Body of pancreas (tissue), 4 donors: ENCODE measurements around the gene COL27A1. TPM values are rescaled to one million over a fixed set of nuclear protein-coding genes. Genes with fewer than 3 reads are reported as not detected.

Experiments used
- ATAC-seq: fragments of 150-250 bp; one replicate; pipeline ENCODE4 v1.9.1; 2016
- DNase-seq, 4 donors: peaks; one replicate each; pipeline ENCODE4 v3.0.0-alpha.2; 2019
- H3K27ac ChIP-seq, 4 donors: fragments of 200-600 bp; sonication (generic); 1 replicate in 3 of 4; 2 replicates in 1 of 4; pipeline versions ENCODE4 v1.5.1 to v1.6.1; 2016 to 2019; ENCODE audit warnings: mild to moderate bottlenecking in 1 of 4, mixed read lengths in 1 of 4, moderate library complexity in 1 of 4
- H3K27me3 ChIP-seq, 2 donors: fragments of 200-600 bp; sonication (generic); one replicate each; pipeline ENCODE4 v1.6.0; 2016; ENCODE audit warnings: mild to moderate bottlenecking in 1 of 2
- H3K36me3 ChIP-seq, 2 donors: fragments of 200-600 bp; sonication (generic); replicated peaks in 1 of 2; 2 replicates each; pipeline ENCODE4 v1.5.1; 2016; ENCODE audit warnings: low read depth in 2 of 2; ENCODE audit not compliant: insufficient read depth in 1 of 2
- H3K4me1 ChIP-seq: fragments of 200-600 bp; sonication (generic); one replicate; pipeline ENCODE4 v1.6.0; 2016
- H3K4me3 ChIP-seq, 2 donors: fragments of 200-600 bp; sonication (generic); 1 replicate in 1 of 2; 2 replicates in 1 of 2; pipeline ENCODE4 v1.5.1; 2016 to 2019
- H3K9me3 ChIP-seq, 3 donors: fragments of 200-600 bp; sonication (generic); 1 replicate in 2 of 3; 2 replicates in 1 of 3; pipeline ENCODE4 v1.5.1; 2016
- CTCF ChIP-seq, 7 experiments: fragments of 450-650 bp in 4 of 7; fragments of 200-600 bp in 3 of 7; sonication (generic) in 3 of 7; IDR thresholded peaks; one replicate each; pipeline ENCODE4 v1.5.1; 2016 to 2019; ENCODE audit warnings: antibody characterized with exemption in 7 of 7
- POLR2A ChIP-seq, 3 donors: fragments of 450-650 bp; IDR thresholded peaks; one replicate each; pipeline ENCODE4 v1.6.1; 2016; ENCODE audit warnings: antibody characterized with exemption in 3 of 3, mild to moderate bottlenecking in 2 of 3
- WGBS, 2 donors: methylation state at CpG; one replicate each; pipeline ENCODE4 v1.1.5; 2017; 5-methylcytosine and 5-hydroxymethylcytosine counted together
- intact Hi-C: fragments of 100-400 bp; cut with DNase I; formaldehyde crosslinking; loops from one replicate; pipeline ENCODE4 v1.15.1; 2023
- total RNA-seq, 2 donors: library from RNA; depleted of rRNA; stranded (reverse); fragments of >200 nt; gene quantifications; one replicate each; pipeline ENCODE4 v1.1.0, GENCODE V29; 2016

COL27A1 gene
- total RNA-seq, 2 donors from 2014 or later: 24.1 to 58.0 TPM

DNA sequence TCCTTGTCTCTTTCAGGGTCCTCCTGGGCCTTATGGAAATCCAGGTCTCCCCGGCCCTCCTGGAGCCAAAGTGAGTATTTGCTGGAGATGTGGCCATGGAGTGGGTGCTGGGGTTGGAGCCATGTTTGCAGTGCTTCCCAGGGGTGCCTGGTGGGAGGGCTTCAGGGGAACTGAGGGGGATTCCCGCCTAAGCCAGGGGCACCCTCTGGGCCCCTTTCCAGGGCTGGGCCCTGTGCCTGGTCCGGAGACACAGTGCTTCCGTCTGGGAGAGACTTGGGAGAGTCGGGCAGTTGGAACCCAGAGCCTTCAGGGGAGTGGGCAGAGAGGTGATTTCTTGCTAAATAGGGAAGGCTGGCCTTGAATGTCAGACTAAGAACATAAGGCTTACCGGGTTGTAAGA, 27.7 kb downstream of the COL27A1 start:
- no peaks in the 10 kb centered on the region for H3K27me3 ChIP-seq
- no peak overlapping the region for H3K4me3 ChIP-seq
- intact Hi-C loops: no loop called here
- no peak for TF ChIP-seq CTCF (IDR thresholded peaks at IDR 0.05)
- no peak for TF ChIP-seq POLR2A (IDR thresholded peaks at IDR 0.05)
- no peaks in the 10 kb centered on the region for H3K36me3 ChIP-seq
- ATAC-seq: no peak
- DNase-seq: no peak
- peaks cover 34% of the 10 kb centered on the region for H3K4me1 ChIP-seq
- WGBS, 2 donors: 85 to 95% methylated on average over 6 of the region's 6 CpGs
- no peak overlapping the region for H3K27ac ChIP-seq
- H3K9me3 ChIP-seq: no peaks in the 10 kb centered on the region

- no peak overlapping the region for H3K27ac ChIP-seq
- no peaks in the 10 kb centered on the region for H3K9me3 ChIP-seq
- ATAC-seq (no peak), DNase-seq (no peak)
- intact Hi-C loops: no loop called here
- H3K36me3 ChIP-seq: no peaks in the 10 kb centered on the region
- H3K4me1 ChIP-seq: peaks cover 23% of the 10 kb centered on the region
- no peaks in the 10 kb centered on the region for H3K27me3 ChIP-seq
- no peak overlapping the region for H3K4me3 ChIP-seq
- TF ChIP-seq POLR2A (IDR thresholded peaks at IDR 0.05): no peak
- no peak for TF ChIP-seq CTCF (IDR thresholded peaks at IDR 0.05)
- 53 to 67% methylated on average over 1 to 3 of the region's 3 CpGs for WGBS, 2 donors
Measured at GRCh38 chr9:114184071-114184470, 28.7 kb downstream of the COL27A1 start.

DNA sequence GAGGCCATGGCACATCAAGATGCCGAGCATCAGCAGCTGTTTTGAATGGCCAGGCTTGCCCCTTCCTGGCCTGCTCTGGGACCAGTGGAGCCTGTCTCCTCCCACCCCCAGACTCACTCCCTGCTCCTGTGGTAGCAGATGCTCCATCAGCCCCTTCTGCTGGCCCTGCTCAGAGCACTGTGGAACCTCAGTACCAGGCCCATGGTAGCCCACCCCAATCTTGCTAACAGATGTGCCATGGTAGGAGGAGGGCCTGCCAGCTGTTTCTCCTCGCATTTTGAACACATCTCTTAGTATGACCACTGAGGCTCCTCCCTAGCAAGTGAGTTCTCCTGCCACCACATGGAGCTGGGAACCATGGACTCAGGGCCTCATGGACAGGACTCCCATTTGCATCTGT, 29.5 kb downstream of the COL27A1 start:
- Histone ChIP-seq H3K27ac (no peak overlapping the region), H3K36me3 (no peaks in the 10 kb centered on the region), H3K4me3 (no peak overlapping the region), H3K27me3 (no peaks in the 10 kb centered on the region), H3K4me1 (peaks cover 19% of the 10 kb centered on the region), H3K9me3 (no peaks in the 10 kb centered on the region)
- DNase-seq (no peak), ATAC-seq (no peak)
- intact Hi-C loops: no loop called here
- 92 to 100% methylated on average over 2 of the region's 2 CpGs for WGBS, 2 donors
- TF ChIP-seq CTCF (IDR thresholded peaks at IDR 0.05): no peak
- no peak for TF ChIP-seq POLR2A (IDR thresholded peaks at IDR 0.05)

DNA sequence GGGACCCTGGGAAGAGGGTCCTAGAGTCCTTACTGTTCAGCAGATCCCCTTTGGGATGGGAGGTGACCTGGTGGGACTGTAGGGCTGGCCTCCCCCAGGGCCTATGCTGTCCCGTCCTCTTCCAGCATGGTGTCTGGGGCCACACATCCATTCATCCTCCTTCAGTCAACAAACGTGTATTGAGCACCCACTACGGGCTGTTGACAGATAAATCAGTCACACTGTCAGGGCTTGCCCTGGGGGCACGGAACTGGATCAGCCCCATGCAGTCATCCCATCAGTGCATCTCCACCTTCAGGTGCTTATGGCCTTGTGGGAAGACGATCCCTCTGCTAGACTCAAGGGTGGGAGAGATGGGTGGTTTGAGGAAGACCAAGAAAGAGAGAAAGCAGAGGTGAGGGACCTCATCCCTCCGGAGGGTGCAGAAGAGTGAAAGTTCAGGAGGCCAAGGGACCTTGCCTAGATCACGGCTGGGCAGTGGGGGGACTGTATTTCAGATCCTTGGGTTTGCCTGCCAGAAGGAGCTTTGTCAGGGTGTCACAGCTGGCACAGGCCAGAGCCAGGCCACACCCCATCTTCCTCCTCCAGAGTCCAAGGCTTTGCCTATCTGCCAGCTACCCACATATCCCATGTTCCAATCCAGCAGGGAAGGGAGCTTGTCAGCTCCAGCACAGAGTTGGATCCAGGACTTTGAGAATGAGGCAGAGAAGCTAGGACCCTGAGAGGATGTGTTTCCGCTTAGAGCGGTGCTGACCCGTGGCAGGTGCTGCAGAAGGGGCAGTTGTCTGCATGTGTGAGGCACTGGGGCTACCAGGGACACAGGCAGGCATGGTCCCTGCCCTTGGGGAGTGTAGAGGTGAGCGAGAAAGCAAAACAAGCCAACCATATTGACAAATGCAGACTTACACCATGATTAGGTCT, 30.5 kb downstream of the COL27A1 start:
- H3K36me3 ChIP-seq: no peaks in the 10 kb centered on the region
- no peak for DNase-seq
- H3K4me3 ChIP-seq: no peak overlapping the region
- 82 to 84% methylated on average over 11 of the region's 11 CpGs for WGBS, 2 donors
- ATAC-seq: no peak
- no peaks in the 10 kb centered on the region for H3K9me3 ChIP-seq
- TF ChIP-seq POLR2A (IDR thresholded peaks at IDR 0.05): no peak
- peaks cover 11% of the 10 kb centered on the region for H3K4me1 ChIP-seq
- no peaks in the 10 kb centered on the region for H3K27me3 ChIP-seq
- intact Hi-C loops: no loop called here
- H3K27ac ChIP-seq: no peak overlapping the region

- 92 to 96% methylated on average over 4 to 5 of the region's 5 CpGs for whole genome bisulfite sequencing, 2 donors
- H3K27ac ChIP-seq: no peak overlapping the region
- no peaks in the 10 kb centered on the region for H3K27me3 ChIP-seq
- H3K36me3 ChIP-seq: no peaks in the 10 kb centered on the region
- no peaks in the 10 kb centered on the region for H3K9me3 ChIP-seq
- intact Hi-C loops: no loop called here
- H3K4me1 ChIP-seq: peaks cover 2% of the 10 kb centered on the region
- ATAC-seq (no peak), DNase-seq (no peak)
- TF ChIP-seq CTCF (IDR thresholded peaks at IDR 0.05) (no peak), POLR2A (IDR thresholded peaks at IDR 0.05) (no peak)
- H3K4me3 ChIP-seq: no peak overlapping the region
Measured at GRCh38 chr9:114186605-114187289, 31.4 kb downstream of the COL27A1 start.
